Lung (tissue), 12 donors: ENCODE measurements around the gene ABR. TPM values are rescaled to one million over a fixed set of nuclear protein-coding genes. Genes with fewer than 3 reads are reported as not detected.
"Not testable (repeated sequence)": the region's sequence is repeated elsewhere in the genome, so short reads cannot be mapped to it uniquely, and the experiment has no call there.

ENCODE experiments used
- ATAC-seq: fragments of 200-7000 bp; cut with Tn5 transposase; one replicate; pipeline ENCODE4 v1.9.1; 2020; ENCODE audit warnings: moderate number of reproducible peaks; ENCODE audit not compliant: insufficient read depth, low FRiP score
- DNase-seq, 3 donors: peaks; one replicate each; pipeline ENCODE4 v3.0.0-alpha.2; 2013 to 2017
- H3K27ac ChIP-seq, 2 donors: one replicate each; pipeline ENCODE4 v1.5.1; 2013; ENCODE audit warnings: mild to moderate bottlenecking in 2 of 2, moderate library complexity in 2 of 2, control low read depth in 1 of 2, inconsistent platforms in 1 of 2, low read depth in 1 of 2, low read length in 1 of 2
- H3K27me3 ChIP-seq, 3 donors: one replicate each; pipeline ENCODE4 v1.5.1; 2013; ENCODE audit warnings: low read length in 2 of 3; ENCODE audit not compliant: control insufficient read depth in 3 of 3, insufficient read depth in 3 of 3
- H3K36me3 ChIP-seq, 4 donors: one replicate each; pipeline ENCODE4 v1.5.1; 2013; ENCODE audit warnings: low read length in 4 of 4, mild to moderate bottlenecking in 1 of 4, moderate library complexity in 1 of 4; ENCODE audit not compliant: control insufficient read depth in 4 of 4, insufficient read depth in 4 of 4
- H3K4me1 ChIP-seq, 5 donors: one replicate each; pipeline ENCODE4 v1.5.1; 2013; ENCODE audit warnings: low read length in 5 of 5, mild to moderate bottlenecking in 2 of 5, moderate library complexity in 1 of 5; ENCODE audit not compliant: control insufficient read depth in 5 of 5, insufficient read depth in 5 of 5
- H3K4me3 ChIP-seq: one replicate; pipeline ENCODE4 v1.5.1; 2013; ENCODE audit warnings: mild to moderate bottlenecking, control low read depth, moderate library complexity
- H3K9ac ChIP-seq, 2 donors: one replicate each; pipeline ENCODE4 v1.5.1; 2013; ENCODE audit warnings: low read length in 2 of 2, control low read depth in 1 of 2; ENCODE audit not compliant: insufficient read depth in 1 of 2
- H3K9me3 ChIP-seq, 4 donors: one replicate each; pipeline ENCODE4 v1.5.1; 2013; ENCODE audit warnings: low read length in 3 of 4, mild to moderate bottlenecking in 1 of 4, moderate library complexity in 1 of 4; ENCODE audit not compliant: control insufficient read depth in 4 of 4, insufficient read depth in 3 of 4
- CTCF ChIP-seq: IDR thresholded peaks from 2 replicates; pipeline ENCODE4 v1.5.1; 2012; ENCODE audit warnings: mild to moderate bottlenecking; ENCODE audit errors: control extremely low read depth, extremely low read depth
- WGBS, 2 donors: extraction: QIAGEN DNeasy Blood & Tissue Kit; methylation state at CpG; one replicate each; pipeline ENCODE4 v1.1.7; 2013; 5-methylcytosine and 5-hydroxymethylcytosine counted together
- polyA plus RNA-seq, 2 donors: library from polyadenylated mRNA; stranded (reverse); fragments of 200-250 nt; gene quantifications; one replicate each; pipeline ENCODE4 v1.2.1, GENCODE V29; 2013
- total RNA-seq, 2 donors: library from RNA; depleted of rRNA in 1 of 2; stranded (reverse); fragments of >200 nt in 1 of 2; gene quantifications; one replicate each; pipeline ENCODE4 v1.2.1, GENCODE V29; 2014 to 2021
- donor health status: control.
- donor health status: control.
- donor health status: Bipolar disorder and iron deficiency.
- donor health status: healthy.
- donor health status: DM: yes; HTN: yes; CAD: no.

The ABR gene
- total and polyA plus RNA-seq, 4 donors = 54.8 to 187 (median 70.2) TPM

GRCh38 chr17:1049446-1050225 is 130.1 kb downstream of the ABR start:
- DNase-seq (no peak), ATAC-seq (no peak)
- Histone ChIP-seq H3K27ac (no peak overlapping the region), H3K9ac (no peak overlapping the region), H3K9me3 (no peaks in the 10 kb centered on the region), H3K27me3 (no peaks in the 10 kb centered on the region), H3K36me3 (peaks cover 0 to 47% (median 9%) of the 10 kb centered on the region in 4 donors), H3K4me1 (peaks cover 0 to 19% (median 1%) of the 10 kb centered on the region in 5 donors), H3K4me3 (no peak overlapping the region)
- TF ChIP-seq CTCF = no peak
- WGBS, 2 donors = 94 to 96% methylated on average over 28 of the region's 28 CpGs

DNA sequence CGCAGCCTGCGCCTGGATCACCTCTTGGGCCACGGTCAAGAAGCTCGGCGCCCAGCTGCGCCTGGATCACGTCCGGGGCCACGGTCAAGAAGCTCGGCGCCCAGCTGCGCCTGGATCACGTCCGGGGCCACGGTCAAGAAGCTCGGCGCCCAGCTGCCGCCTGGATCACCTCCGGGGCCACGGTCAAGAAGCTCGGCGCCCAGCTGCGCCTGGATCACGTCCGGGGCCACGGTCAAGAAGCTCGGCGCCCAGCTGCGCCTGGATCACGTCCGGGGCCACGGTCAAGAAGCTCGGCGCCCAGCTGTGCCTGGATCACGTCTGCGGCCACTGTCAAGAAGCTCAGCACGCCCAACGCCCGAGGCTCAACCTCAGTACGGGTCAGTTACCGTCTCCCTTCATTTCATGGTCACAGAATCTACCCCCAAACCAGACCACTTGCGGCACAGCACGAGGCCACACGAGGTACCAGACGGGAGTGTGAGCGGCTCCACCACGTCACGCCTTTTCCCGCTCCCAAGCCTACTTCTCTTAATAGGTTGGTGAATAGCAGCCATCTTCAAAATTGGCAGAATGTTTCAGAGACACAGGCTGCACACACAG is 131.2 kb downstream of the ABR start:
- Histone ChIP-seq H3K27ac (peak overlapping the region in 1 of 2 donors; percentile 80), H3K4me1 (peaks cover 0 to 25% (median 1%) of the 10 kb centered on the region in 5 donors), H3K36me3 (peaks cover 0 to 38% (median 4%) of the 10 kb centered on the region in 4 donors)
- 97% methylated on average over 47 to 49 of the region's 49 CpGs for WGBS, 2 donors
- not testable (repeated sequence) for ATAC-seq, H3K27me3 ChIP-seq, H3K9ac ChIP-seq, H3K4me3 ChIP-seq, DNase-seq, H3K9me3 ChIP-seq

GRCh38 chr17:1047879-1048470 is 131.8 kb downstream of the ABR start:
- H3K27ac ChIP-seq = peak overlapping the region; percentile 52 to 80
- peaks cover 0 to 31% (median 2%) of the 10 kb centered on the region in 5 donors for H3K4me1 ChIP-seq
- no peak for ATAC-seq
- no peak for DNase-seq
- no peaks in the 10 kb centered on the region for H3K27me3 ChIP-seq
- no peak for TF ChIP-seq CTCF
- no peaks in the 10 kb centered on the region for H3K9me3 ChIP-seq
- peaks cover 0 to 37% (median 4%) of the 10 kb centered on the region in 4 donors for H3K36me3 ChIP-seq
- 81 to 87% methylated on average over 20 of the region's 20 CpGs for WGBS, 2 donors
- no peak overlapping the region for H3K9ac ChIP-seq
- H3K4me3 ChIP-seq = no peak overlapping the region

GRCh38 chr17:1047177-1047878 is 132.5 kb downstream of the ABR start:
- Histone ChIP-seq H3K4me3 (no peak overlapping the region), H3K9ac (no peak overlapping the region)
- peak; percentile 79 to 85 (median 79) for DNase-seq

More at GRCh38 chr17:1047177-1047878, 132.5 kb downstream of the ABR start:
- ATAC-seq = no peak
- no peak for TF ChIP-seq CTCF
- Histone ChIP-seq H3K27me3 (no peaks in the 10 kb centered on the region), H3K4me1 (peaks cover 0 to 31% (median 6%) of the 10 kb centered on the region in 5 donors), H3K9me3 (no peaks in the 10 kb centered on the region), H3K36me3 (peaks cover 0 to 41% (median 7%) of the 10 kb centered on the region in 4 donors), H3K27ac (peak overlapping the region; percentile 68 to 80)
- 56 to 78% methylated on average over 21 of the region's 21 CpGs for whole genome bisulfite sequencing, 2 donors
